Muscle of leg (tissue), 11 donors: ENCODE results near the gene ODAD3. TPM values are rescaled to one million over a fixed set of nuclear protein-coding genes. Genes with fewer than 3 reads are reported as not detected.
"Not testable (repeated sequence)": the region's sequence is repeated elsewhere in the genome, so short reads cannot be mapped to it uniquely, and the experiment has no call there.

Experiments used
- DNase-seq: peaks from one replicate; pipeline ENCODE4 v3.0.0; 2013
- H3K27ac ChIP-seq: one replicate; pipeline ENCODE4 v1.5.1; 2013; ENCODE audit warnings: mild to moderate bottlenecking, low read length, control low read depth
- H3K27me3 ChIP-seq: one replicate; pipeline ENCODE4 v1.6.1; 2013; ENCODE audit warnings: low read length; ENCODE audit not compliant: control insufficient read depth, insufficient read depth
- H3K36me3 ChIP-seq: one replicate; pipeline ENCODE4 v1.6.1; 2013; ENCODE audit warnings: low read length; ENCODE audit not compliant: control insufficient read depth, insufficient read depth
- H3K4me1 ChIP-seq: one replicate; pipeline ENCODE4 v1.6.1; 2013; ENCODE audit warnings: low read length; ENCODE audit not compliant: control insufficient read depth, insufficient read depth
- H3K4me3 ChIP-seq: one replicate; pipeline ENCODE4 v1.5.1; 2013; ENCODE audit warnings: low read length, control low read depth
- H3K9me3 ChIP-seq: replicated peaks from 2 replicates; pipeline ENCODE4 v1.6.1; 2013; ENCODE audit warnings: low read depth, low read length; ENCODE audit not compliant: control insufficient read depth
- WGBS: methylation state at CpG from one replicate; pipeline ENCODE4 v1.1.5; 2013; ENCODE audit warnings: missing lambda C conversion rate; ENCODE audit not compliant: insufficient coverage; 5-methylcytosine and 5-hydroxymethylcytosine counted together
- polyA plus RNA-seq, 8 donors: library from polyadenylated mRNA; unstranded; fragments of 120-200 nt; gene quantifications; one replicate each; pipeline versions ENCODE4 v1.2.1 to v1.2.3, GENCODE V29; 2013; ENCODE audit warnings: inconsistent platforms in 1 of 8, low replicate concordance in 1 of 8; ENCODE audit not compliant: insufficient read length in 8 of 8, insufficient read depth in 1 of 8
- total RNA-seq: library from RNA; stranded (reverse); fragments of 120-200 nt; gene quantifications from one replicate; pipeline ENCODE4 v1.2.4, GENCODE V29; 2013

Gene ODAD3
- total and polyA plus RNA-seq, 9 donors: 0.11 to 0.49 (median 0.22) TPM

- H3K27me3 ChIP-seq, H3K36me3 ChIP-seq, H3K27ac ChIP-seq, H3K4me3 ChIP-seq, H3K9me3 ChIP-seq, H3K4me1 ChIP-seq, DNase-seq: not testable (repeated sequence)
- 90% methylated on average over 4 of the region's 11 CpGs for WGBS
Measured at GRCh38 chr19:11458912-11459311, 24.0 kb upstream of the ODAD3 start.

- H3K4me3 ChIP-seq: no peak overlapping the region
- peaks cover 2% of the 10 kb centered on the region for H3K27me3 ChIP-seq
- no peak overlapping the region for H3K27ac ChIP-seq
Measured at GRCh38 chr19:11458236-11458900, 23.4 kb upstream of the ODAD3 start.

GRCh38 chr19:11457831-11458230, 22.9 kb upstream of the ODAD3 start:
- Histone ChIP-seq H3K9me3 (no peaks in the 10 kb centered on the region), H3K27ac (no peak overlapping the region), H3K27me3 (peaks cover 2% of the 10 kb centered on the region), H3K36me3 (no peaks in the 10 kb centered on the region), H3K4me1 (no peaks in the 10 kb centered on the region), H3K4me3 (no peak overlapping the region)
- WGBS: 82% methylated on average over 16 of the region's 20 CpGs
- no peak for DNase-seq

More at GRCh38 chr19:11458236-11458900, 23.4 kb upstream of the ODAD3 start:
- H3K9me3 ChIP-seq: no peaks in the 10 kb centered on the region
- 82% methylated on average over 16 of the region's 19 CpGs for WGBS
- H3K36me3 ChIP-seq: no peaks in the 10 kb centered on the region
- no peak for DNase-seq
- no peaks in the 10 kb centered on the region for H3K4me1 ChIP-seq

- 15% methylated on average over 9 of the region's 18 CpGs for WGBS
- H3K4me1 ChIP-seq: no peaks in the 10 kb centered on the region
- no peak overlapping the region for H3K27ac ChIP-seq
- peaks cover 2% of the 10 kb centered on the region for H3K27me3 ChIP-seq
- no peaks in the 10 kb centered on the region for H3K36me3 ChIP-seq
- DNase-seq: no peak
- H3K4me3 ChIP-seq: no peak overlapping the region
- H3K9me3 ChIP-seq: no peaks in the 10 kb centered on the region
Measured at GRCh38 chr19:11457115-11457514, 22.2 kb upstream of the ODAD3 start.

GRCh38 chr19:11456659-11457058, 21.7 kb upstream of the ODAD3 start:
- no peaks in the 10 kb centered on the region for H3K9me3 ChIP-seq
- WGBS: 91% methylated on average over 5 of the region's 7 CpGs
- H3K4me3 ChIP-seq: no peak overlapping the region
- H3K4me1 ChIP-seq: peaks cover 3% of the 10 kb centered on the region
- H3K27ac ChIP-seq: no peak overlapping the region
- H3K36me3 ChIP-seq: no peaks in the 10 kb centered on the region
- no peak for DNase-seq
- H3K27me3 ChIP-seq: peaks cover 2% of the 10 kb centered on the region

GRCh38 chr19:11455233-11455554, 20.3 kb upstream of the ODAD3 start:
- H3K4me3 ChIP-seq, H3K9me3 ChIP-seq, H3K36me3 ChIP-seq, H3K27ac ChIP-seq, H3K27me3 ChIP-seq, DNase-seq, H3K4me1 ChIP-seq: not testable (repeated sequence)
- WGBS: no CpG with 5 or more reads among the region's 9 CpGs

- WGBS: 63% methylated on average over 14 of the region's 27 CpGs
- no peak for DNase-seq
- Histone ChIP-seq H3K36me3 (peaks cover 13% of the 10 kb centered on the region), H3K27ac (no peak overlapping the region), H3K27me3 (peaks cover 2% of the 10 kb centered on the region), H3K4me3 (no peak overlapping the region), H3K9me3 (no peaks in the 10 kb centered on the region), H3K4me1 (peaks cover 6% of the 10 kb centered on the region)
Measured at GRCh38 chr19:11453468-11454341, 18.8 kb upstream of the ODAD3 start.

GRCh38 chr19:11452620-11453310, 17.8 kb upstream of the ODAD3 start:
- no peak for DNase-seq
- H3K27me3 ChIP-seq: no peaks in the 10 kb centered on the region
- no peak overlapping the region for H3K27ac ChIP-seq
- H3K4me1 ChIP-seq: peaks cover 6% of the 10 kb centered on the region
- peaks cover 22% of the 10 kb centered on the region for H3K36me3 ChIP-seq
- no peaks in the 10 kb centered on the region for H3K9me3 ChIP-seq
- H3K4me3 ChIP-seq: no peak overlapping the region
- 63% methylated on average over 19 of the region's 33 CpGs for WGBS

GRCh38 chr19:11451871-11452619, 17.1 kb upstream of the ODAD3 start:
- H3K9me3 ChIP-seq: no peaks in the 10 kb centered on the region
- no peak overlapping the region for H3K4me3 ChIP-seq

More at GRCh38 chr19:11451871-11452619, 17.1 kb upstream of the ODAD3 start:
- peak; percentile 40 for DNase-seq
- no peaks in the 10 kb centered on the region for H3K27me3 ChIP-seq
- peaks cover 29% of the 10 kb centered on the region for H3K36me3 ChIP-seq
- H3K4me1 ChIP-seq: peaks cover 6% of the 10 kb centered on the region
- WGBS: 22% methylated on average over 4 of the region's 25 CpGs
- no peak overlapping the region for H3K27ac ChIP-seq
